MV-4-11 (cell line): Measurements from ENCODE around the gene C10orf105.
A peak's percentile ranks its signal among the peaks of the same experiment; 100 is the strongest.

ENCODE experiments used
- DNase-seq: peaks from one replicate; lab custom pipeline; 2025; lab: John Stamatoyannopoulos, UW

Gene C10orf105

DNA sequence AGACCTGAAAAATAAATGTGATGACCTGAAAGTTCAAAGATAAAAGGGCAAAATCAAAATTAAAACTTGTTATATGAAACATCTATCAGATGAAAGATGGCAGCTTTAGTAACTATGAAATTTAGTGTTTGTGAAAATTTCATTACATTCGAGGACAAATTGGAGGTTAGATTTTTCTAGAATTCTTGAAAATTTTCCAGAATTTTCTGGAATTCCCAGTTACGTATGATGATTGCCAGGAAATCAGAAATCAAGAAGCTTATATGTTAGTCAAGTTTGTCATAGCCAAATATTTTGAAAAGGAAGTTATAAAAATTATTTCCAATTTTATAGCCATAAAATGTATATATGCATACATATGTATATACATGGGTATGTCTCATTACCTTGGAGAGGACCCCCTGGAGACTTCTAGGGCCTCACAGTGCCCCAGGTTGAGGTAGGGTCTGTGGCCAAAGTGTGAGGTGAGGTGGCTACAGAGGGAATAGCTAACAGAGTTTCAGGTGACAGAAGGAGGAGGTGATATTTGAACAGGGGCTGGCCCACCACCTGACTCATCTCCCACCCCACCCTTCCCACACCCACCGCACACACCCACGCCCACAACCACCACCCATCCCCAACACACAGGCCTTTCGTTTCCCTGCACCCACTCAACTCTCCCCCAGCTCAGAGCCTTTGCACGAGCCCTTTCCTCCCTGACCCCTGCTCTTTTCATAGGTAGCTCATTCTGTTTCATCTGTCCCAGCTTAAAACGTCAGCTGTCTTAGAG is 21.5 kb downstream of the C10orf105 start:
- no peak for DNase-seq

DNA sequence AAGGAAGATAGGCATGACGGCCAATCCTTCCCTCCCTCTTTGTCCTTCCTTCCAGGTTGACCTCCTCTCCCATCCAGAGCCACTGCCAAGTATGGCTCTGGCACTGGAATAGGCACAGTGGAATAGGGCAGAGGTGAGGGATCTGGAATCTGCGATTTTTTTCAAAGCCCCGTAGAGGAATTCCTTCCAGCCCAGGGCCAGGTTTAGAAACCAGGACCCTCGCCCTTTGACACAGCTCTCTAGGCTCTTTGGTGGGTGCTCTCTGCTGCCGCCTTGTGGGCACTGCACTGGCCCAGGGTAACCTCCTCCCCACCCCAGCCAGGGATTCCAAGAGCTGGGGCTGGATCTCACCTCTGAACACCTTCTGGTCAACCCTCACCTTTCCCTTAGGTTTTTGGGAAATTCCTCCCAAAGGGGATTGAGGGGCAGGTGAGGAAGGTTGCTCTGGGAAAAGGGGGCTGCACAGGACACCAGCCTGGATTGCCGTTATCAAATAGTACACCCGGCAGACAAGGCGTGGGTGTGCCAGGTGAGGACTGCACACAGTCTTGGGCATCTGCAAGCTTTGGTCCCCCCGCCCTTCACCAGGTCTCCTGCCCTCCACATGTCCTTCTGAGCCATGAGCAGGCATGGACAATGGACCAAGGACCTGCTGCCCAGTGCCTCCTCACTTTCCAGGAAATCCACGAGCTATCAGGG is 22.8 kb downstream of the C10orf105 start:
- DNase-seq = peak; percentile 39

DNA sequence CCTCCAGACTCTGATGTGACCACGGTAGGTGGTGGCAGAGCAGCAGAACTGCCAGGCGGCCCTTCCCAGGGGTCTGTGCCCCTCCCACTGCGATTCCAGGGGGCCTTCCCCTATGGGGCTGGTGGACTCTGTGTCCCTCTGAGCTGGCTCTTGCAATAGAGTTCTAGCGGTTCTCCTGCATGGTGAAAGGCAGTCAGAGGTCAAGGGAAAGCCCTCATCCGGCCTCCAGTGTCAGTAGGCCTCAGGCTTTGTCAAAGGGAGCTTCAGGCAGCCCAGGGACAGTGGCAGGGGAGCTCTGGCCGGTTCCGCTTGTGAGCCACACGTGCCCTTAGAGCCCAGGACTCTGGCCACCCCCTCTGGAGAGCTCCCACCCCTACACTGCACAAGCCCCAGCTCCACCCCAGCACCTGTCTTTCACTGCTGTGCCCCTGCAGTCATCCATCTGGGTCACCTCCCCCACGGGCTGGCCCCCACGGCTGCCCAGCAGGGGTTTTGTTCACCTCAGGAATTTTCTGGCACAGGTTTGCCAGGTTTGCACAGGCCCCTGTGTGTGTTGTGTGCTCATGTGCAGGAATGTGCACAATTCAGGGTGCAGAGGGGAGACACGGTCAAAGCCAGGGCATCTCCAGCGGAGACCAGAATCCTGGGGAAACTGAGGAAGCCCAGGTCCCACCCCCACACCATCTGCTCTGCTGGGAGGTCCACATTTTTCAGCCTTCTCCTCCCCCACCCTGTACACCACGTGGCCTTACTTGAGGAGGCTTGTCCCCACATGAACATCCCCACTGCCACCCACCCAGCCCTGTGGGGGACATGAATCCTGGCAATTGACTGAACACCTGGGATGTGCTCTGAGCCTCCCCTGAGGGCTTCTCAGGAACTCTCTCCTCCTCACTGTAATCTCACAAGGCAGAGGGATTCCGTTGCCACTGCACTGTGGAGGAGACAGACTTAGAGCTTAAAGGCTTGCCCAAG is 23.8 kb downstream of the C10orf105 start:
- DNase-seq = no peak

DNA sequence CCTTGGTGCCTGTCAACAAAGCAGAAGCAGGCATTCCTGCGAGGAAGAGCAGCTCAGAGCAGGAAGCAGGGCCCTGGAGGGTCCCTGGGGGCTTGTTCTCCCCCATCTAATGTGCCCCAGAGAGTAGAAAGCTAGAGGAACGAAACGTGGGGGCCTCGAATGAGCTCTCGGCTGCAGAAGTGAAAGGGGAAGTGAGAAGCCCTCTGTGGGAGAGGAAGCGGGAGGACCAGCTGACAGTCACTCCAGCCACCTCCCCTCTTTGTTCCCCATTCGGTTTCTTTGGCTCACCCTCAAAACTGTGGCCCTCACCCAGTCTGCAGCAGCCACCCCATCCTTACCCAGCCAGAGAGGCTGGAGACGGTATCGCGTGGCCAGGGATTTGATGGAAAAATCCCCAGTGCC is 25.0 kb downstream of the C10orf105 start:
- peak; percentile 98 for DNase-seq

DNA sequence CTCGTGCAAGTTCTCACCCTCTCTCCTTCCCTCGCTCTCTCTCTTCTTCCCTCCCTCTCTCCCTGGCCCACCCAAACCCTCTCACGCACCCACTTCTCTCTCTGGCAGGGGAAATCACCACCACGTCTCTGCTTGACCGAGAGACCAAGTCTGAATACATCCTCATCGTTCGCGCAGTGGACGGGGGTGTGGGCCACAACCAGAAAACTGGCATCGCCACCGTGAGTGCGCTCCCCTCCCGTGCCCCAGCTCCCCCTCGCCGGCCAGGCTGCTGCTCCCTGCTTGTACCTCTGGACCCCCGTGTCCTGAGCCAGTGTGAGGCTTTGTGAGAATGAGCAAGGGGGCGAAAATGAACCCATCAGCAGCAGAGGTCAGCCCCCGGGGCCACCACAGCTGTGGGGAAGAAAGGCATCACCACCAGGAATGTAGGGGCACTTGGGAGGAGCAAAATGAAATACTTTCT is 25.5 kb downstream of the C10orf105 start:
- DNase-seq = no peak

DNA sequence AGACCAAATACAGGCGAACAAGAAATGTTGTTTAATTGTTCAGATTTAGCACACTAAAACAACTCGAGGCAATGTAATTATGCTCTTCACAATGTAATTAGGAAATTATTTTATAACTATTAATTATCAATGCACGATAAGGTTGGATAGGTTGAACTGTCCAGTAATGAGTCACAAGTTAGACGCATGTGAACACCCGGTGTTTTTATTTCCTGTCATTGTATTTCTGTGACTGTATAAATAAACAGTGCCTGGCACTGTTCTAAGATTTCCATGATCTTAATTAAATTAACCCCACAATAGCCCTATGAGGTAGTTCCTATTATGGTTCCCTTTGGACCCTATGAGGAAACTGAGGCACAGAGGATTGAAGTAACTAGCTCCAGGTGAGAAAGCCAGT is 26.2 kb downstream of the C10orf105 start:
- no peak for DNase-seq

DNA sequence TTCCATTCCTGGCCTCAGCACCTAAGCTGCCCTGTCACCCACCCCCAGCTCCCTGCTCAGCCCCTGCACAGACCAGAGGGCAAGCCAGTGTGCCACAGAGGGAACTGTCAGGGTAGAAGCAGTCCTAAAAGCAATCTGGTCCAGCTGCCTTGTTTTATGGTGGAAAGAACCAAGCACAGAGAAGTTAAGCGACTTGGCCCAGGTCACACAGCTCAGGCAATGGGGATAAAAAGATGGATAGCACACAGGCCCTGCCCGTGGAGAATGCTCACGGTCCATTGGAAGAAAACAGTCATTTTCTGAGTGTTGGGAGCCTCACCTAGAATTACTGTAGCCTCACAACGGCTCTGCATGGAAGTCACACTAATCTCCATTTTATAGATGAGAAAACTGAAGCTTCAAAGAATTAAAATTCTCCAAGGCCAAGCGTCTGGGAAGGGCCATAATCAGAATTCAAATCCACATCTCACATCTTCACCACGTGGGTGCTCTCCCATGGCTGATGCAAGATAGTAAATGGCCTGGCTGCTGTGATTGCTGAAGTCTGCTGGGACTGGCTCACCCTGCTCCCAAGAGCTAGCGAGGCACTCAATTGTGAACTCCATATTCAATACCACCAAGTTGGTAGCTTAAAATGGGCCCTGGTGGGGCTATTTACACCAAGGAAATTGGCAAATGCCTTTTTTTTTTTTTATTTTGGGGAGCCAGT is 26.8 kb downstream of the C10orf105 start:
- no peak for DNase-seq

DNA sequence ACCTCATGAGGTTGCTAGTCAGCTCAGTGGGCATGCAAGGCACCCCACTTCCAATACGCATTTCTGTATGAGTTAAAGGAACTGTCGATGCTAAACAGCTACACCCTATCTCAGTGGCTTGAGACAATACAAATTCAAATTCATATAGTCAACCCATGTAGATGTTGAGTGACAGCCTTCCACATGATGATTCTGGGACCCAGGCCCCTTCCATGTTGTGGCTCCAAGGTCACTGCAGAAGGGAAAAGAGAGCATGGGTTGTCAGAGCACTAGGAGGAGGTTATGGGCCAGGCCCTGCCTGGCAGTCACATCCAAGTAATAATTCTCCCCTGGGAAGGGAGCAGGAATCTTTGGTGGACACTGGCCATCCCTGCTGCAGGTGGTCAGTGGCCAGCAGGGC is 28.2 kb downstream of the C10orf105 start:
- DNase-seq = no peak

DNA sequence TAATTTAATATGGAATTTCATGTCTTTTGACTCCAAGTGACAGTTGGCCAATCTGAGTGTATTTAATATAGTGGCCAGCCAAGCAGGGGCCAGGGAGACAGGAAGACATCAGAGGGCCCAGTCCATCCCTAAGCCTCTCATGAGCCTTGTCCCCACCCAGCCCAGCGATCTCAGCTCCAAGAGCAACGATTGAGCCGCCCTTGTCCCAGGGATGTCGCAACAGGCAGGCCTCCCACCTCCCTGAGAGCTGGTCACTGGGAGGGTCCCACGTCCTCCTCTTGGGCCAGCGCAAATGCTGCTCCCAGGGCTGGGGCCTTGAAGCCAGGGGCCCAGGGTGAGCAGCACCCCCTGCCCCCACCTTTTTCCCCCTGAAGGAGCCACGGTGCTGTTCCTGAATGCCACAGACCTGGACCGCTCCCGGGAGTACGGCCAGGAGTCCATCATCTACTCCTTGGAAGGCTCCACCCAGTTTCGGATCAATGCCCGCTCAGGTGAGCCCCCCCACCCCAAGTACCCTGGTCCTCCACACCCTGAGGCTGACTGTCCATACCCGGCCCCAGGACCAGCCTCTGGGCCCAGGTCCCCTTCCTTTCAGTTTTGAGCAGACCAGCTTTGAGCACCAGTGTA is 29.4 kb downstream of the C10orf105 start:
- no peak for DNase-seq

DNA sequence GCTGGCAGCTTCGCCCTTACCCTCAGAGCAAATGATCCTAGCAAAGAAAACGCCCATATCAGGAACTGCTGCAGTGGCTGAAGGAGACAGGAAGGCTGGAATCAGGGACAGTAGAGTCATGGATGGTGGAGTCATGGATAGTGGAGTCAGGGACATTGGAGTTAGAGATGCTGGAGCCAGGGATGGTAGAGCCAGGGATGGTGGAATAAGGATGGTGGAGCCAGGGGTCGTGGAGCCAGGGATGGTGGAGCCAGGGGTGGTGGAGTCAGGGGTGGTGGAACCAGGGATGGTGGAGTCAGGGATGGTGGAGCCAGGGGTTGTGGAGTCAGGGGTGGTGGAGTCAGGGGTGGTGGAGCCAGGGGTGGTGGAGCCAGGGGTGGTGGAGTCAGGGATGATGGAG is 31.3 kb downstream of the C10orf105 start:
- DNase-seq = no peak

DNA sequence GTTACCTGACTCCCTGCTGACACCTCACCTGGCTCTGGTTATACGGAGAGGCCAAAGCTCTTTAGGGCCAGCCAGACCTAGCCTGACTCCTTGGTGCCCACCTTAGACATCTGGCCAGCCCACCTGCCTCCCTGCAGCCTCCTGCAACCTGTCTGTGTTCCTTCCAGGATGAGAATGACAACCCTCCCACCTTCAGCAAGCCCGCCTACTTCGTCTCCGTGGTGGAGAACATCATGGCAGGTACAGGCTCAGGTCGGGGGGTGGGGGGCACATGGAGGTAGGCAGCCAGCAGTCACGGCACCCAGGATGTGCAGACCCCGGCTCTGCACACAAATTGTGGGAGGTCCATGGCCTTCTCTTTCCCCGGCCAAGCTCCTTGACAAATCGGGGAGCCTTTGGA is 32.1 kb downstream of the C10orf105 start:
- no peak for DNase-seq

DNA sequence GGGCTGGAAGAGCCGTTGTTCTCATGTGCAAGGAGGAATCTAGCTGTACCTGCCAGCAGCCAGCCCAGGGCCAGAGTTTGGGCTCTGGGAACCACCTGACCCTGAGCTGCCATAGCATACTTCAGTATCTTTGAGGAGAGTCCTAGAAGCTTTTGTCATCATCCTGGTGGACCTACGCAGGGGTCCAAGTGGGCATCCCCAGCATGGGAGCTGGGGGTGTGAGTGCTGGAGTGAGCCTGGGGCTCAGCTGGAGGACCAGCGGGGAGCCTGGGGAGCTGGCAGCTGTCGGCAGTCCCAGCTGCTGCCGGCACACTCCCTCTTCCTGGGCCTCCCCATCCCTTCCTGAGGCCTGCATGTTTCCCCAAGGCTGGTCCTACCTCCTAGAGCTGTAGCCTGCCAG is 32.5 kb downstream of the C10orf105 start:
- DNase-seq = no peak

DNA sequence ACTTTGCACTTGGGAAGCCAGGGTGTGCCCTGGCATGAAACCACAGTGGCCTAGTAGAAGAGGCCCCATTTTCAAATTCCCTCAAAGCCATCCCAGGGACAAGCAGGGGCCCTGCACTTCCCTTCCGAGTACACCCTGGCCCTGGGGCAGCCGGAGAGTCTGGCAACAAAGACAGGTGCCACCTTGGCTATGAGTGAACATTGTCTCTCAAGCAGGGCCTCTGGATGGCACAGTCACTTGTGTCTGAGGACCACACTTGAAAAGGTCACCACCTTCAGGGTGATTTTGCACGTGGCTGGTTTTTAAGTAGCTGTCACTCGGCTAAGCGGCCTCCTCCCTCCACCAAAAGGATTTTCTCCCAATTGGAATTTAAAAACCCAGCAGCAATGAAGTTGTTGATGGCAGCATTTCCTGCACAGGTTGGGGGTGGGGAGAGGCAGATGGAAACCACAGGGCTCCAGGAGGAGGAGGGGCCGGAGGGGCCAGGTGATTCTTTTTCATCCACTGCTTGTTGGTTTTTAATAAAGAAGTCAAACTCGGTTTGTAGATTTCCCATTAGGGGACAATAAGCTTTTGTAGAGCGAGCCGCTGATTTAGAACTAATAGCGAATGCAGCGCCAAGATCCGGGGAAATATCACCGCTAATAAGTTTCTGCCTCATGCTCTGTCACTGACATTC is 33.9 kb downstream of the C10orf105 start:
- no peak for DNase-seq

DNA sequence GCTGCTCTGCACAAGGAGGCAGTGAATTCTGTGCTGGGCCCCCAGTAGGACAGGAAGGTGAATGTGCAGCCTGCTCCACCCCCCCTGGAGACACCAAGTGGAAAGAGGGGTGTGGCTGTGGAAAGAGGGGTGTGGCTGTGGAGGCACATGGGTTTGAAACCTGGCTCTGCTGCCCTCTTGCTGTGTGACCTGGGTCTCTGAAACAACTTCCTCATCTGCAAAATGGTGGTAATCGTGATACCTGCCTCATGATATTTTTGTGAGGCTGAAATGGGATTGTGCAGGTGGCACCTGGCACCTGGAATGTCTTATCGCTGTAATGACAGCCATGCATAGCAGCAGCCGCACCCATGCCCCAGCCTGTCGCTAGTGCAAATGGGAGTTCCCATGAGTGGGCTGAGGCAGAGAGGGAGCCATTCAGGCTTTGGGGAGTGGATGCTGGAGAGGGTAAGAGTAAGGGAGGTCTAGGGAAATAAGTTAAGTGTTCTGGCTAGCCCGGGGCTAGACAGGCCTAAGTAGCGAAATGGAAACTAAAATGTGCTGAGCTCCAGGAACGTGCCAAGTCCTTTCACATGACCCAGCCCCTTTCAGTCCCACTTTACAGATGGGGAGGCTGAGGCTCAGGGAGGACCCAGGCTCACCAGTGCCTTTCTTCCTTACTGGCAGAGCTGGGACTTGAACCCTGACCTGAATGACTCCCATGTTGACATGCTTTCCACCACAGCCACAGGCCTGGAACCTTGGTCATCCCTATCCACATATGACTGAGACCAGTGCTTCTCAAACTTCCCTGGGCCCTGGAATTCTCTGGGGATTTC is 35.0 kb downstream of the C10orf105 start:
- DNase-seq = peak; percentile 56

DNA sequence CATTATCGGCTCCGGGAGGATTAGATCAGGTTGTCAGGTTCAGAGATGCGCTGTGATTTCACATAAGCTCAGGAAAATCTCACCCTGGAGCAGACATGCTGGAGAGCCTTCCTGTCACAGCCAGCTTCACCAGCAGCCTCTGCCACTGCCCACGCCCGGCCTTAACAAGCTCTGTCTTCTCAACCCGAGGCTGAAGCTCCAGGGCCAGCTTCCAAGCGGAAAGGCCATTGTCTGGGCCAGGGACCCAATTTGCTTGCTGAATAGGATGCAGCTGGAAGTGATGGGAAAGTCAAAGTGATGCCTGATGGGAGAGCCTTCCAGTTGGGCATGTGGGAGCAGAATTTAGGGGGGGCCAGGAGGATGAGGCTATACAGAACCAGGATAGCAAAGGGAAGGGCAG is 36.3 kb downstream of the C10orf105 start:
- no peak for DNase-seq

DNA sequence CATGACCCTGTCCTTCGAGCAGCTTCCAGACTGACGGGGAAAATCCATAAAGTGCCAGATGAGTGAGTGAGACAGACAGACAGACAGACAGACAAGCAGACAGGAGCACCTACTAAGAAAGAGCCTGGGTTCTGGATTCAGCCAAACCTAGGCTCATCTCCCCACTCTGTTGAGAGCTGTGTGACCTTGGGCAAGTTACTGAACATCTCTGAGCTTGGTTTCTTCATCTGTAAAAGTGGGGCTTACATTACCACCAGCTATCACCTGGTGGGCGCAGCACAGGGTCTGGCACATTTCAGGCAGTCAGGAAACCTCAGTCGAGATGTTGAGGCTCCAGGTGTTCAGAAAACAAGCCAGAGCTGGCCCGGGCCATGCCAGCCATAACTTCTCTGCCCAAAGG is 37.6 kb downstream of the C10orf105 start:
- no peak for DNase-seq

DNA sequence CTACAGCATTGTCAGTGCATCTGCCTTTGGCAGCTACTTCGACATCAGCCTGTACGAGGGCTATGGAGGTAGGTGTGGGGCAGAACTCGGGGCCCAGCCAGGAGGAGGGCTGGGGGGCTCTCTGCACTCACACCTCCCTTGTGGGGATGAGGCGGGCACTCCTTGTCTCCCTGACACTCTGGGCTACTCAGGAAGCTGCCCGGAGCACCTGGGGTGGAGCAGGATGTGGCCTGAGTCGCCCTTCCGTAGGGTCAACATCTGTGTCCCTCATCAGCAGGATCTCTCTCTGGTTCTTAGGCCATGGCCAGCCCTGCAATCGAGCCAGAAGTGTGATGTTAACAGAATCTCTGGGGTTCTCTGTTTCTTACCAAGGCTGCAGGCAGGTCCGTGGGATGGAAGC is 40.2 kb downstream of the C10orf105 start:
- DNase-seq = no peak

DNA sequence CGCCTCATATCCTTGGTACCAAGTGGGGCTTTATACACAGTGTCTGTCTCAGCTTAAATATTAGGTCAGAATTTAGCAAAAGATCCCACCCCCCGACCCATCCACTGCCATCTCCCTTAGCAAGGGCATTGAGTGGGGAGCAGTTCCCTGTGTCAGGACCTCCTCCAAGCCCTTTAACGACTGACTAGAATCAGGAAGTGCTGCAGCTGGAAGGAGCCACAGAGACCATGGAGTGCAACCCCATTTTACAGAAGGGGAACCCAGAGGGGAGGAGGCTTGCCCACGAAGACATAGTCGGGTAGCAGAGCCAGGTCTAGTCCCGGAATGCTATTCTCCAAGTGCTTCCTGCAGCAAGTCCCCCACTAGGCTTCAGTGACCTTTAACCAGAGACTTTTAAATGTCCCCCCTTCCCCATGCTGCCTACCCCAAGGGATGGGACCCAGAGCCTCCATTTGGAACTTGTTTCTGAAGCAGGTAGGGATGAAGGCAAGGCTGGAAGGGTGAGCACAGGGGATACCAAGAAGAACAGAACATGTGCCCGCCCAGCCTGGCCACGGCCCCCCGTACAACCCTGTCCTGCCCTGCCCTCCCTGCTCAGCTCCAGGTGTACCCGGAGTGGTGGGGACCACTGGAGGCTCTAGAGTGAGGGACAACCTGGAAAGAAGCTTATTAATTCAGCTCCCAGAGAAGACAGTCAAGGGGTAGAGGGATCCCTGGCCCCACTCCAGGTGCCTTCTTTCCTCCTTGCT is 41.3 kb downstream of the C10orf105 start:
- DNase-seq = peak; percentile 55

DNA sequence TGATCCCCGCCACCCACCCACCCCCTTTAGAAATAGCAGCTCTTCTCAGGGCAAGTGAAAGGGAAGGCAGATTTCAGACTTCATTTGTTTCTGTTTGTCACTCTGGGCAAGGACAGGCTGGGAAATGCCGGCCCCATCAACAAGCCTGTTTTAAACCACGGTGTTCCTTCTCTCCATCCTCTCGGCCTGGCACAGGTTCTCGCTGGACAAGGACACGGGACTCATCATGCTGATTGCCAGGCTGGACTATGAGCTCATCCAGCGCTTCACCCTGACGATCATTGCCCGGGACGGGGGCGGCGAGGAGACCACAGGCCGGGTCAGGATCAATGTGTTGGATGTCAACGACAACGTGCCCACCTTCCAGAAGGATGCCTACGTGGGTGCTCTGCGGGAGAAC is 42.3 kb downstream of the C10orf105 start:
- no peak for DNase-seq
